Measurements from ENCODE around the gene IL20RB. TPM values are rescaled to one million over a fixed set of nuclear protein-coding genes. Genes with fewer than 3 reads are reported as not detected.

IL20RB gene
- total RNA-seq, 2 donors from 2014 or later, result 3.2 to 4.2 TPM

DNA sequence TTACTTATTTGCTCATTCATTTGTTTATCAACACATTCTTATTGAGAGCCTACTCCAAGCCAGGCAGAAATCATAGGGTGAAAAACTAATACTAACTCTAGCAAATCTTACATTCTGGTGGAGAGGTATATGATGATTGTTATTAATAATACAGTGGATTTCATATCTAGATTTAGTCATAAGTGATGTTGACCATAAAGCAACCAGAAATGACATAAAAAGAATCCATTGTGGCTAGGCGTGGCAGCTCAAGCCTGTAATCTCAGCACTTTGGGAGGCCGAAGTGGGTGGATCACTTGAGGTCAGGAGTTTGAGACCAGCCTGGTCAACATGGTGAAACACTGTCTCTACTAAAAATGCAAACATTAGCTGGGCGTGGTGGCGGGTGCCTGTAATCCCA is 26.2 kb upstream of the IL20RB start:
- Mint-ChIP-seq H3K36me3 (ENCODE audit: low read depth) (peaks cover 5% of the 10 kb centered on the region), H3K4me1 (peaks cover 39% of the 10 kb centered on the region), H3K27me3 (no peaks in the 10 kb centered on the region), H3K4me3 (no peak overlapping the region), H3K27ac (peak overlapping the region; percentile 81)
- no peaks in the 10 kb centered on the region for H3K9me3 ChIP-seq (ENCODE audit: control insufficient read depth, low read length, poor library complexity, severe bottlenecking)
- no peak for DNase-seq
- no peak for ATAC-seq

DNA sequence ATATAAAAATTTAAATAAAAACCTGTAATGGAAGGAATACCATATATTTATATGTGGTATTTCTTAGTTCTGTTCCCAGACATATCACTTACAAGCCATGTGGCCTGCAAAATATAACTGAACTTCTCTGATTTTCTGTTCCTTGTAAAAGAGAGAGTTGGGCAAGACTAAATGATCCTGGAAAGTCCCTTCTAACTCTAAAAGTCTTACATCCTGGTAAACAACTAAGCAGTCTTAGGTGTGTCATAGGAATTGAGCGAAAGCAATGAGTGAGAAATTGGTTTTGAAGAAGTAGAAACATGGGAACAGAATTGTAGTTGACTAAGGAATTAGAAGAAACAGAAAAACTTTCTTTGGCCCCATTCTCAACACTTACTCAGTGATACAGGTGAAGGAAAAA is 25.3 kb upstream of the IL20RB start:
- H3K27ac Mint-ChIP-seq, result peak overlapping the region; percentile 81
- peaks cover 36% of the 10 kb centered on the region for H3K4me1 Mint-ChIP-seq
- peak; percentile 71 for ATAC-seq

DNA sequence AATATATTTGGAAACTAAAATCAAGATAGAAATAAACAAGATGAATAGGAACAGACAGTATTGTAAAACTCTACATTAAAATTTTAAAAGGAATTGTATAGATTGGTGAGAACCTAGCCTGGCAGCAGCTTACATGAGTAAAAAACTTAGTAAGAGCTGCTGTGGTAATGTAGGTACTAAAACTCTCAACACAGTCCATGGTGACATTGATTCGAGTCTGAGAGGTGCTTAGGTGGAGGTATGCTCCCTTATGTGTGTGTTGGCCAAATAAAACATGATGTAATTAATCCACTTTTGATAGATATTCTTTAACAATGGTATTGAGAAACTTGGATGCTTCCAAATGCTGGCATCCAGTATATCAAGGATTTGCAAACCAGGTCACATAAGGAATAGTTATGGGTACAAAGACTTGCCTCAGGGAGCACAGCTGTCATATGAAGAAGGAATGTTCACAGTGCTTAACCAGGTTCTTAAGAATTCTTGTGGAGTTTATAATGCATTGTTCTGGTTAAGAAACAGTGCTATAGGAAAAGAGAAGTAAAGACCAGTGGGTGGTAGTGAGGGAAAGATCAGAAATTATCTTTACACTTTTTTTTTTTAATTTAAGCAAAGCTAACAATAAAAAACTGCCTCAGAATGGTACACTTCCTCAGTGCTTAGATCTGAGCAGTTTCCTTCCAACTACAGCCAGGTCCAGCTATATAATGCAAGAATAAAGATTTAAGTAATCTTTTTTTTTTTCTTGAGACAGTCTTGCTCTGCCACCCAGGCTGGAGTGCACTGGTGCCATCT is 24.6 kb upstream of the IL20RB start:
- no peak overlapping the region for H3K4me3 Mint-ChIP-seq
- no peaks in the 10 kb centered on the region for H3K27me3 Mint-ChIP-seq
- ATAC-seq (peak; percentile 49), DNase-seq (no peak)
- peaks cover 37% of the 10 kb centered on the region for H3K4me1 Mint-ChIP-seq
- peak overlapping the region; percentile 81 for H3K27ac Mint-ChIP-seq
- no peaks in the 10 kb centered on the region for H3K9me3 ChIP-seq (ENCODE audit: control insufficient read depth, low read length, poor library complexity, severe bottlenecking)
- H3K36me3 Mint-ChIP-seq (ENCODE audit: low read depth), result peaks cover 5% of the 10 kb centered on the region

More for the DNA sequence above, 25.3 kb upstream of the IL20RB start:
- Mint-ChIP-seq H3K36me3 (ENCODE audit: low read depth) (peaks cover 5% of the 10 kb centered on the region), H3K27me3 (no peaks in the 10 kb centered on the region), H3K4me3 (no peak overlapping the region)
- H3K9me3 ChIP-seq (ENCODE audit: control insufficient read depth, low read length, poor library complexity, severe bottlenecking), result no peaks in the 10 kb centered on the region
- DNase-seq, result no peak

DNA sequence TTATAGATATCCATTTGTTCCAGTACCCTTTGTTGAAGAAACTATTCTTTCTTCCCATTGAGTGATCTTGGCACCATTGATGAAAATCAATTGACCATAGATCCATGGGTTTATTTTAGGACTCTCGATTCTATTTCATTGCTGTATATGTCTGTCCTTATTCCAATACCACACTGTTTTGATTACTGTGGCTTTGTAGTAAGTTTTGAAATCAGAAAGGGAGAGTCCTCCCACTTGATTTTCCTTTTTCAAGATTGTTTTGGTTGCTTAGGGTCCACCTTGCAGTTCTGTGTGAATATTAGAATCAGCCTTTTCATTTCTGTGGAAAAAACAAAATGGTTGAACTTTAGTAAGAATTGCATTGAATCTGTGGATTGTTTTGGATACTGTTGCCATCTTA is 20.6 kb upstream of the IL20RB start:
- Mint-ChIP-seq H3K27me3 (no peaks in the 10 kb centered on the region), H3K4me3 (no peak overlapping the region)
- no peak for DNase-seq

DNA sequence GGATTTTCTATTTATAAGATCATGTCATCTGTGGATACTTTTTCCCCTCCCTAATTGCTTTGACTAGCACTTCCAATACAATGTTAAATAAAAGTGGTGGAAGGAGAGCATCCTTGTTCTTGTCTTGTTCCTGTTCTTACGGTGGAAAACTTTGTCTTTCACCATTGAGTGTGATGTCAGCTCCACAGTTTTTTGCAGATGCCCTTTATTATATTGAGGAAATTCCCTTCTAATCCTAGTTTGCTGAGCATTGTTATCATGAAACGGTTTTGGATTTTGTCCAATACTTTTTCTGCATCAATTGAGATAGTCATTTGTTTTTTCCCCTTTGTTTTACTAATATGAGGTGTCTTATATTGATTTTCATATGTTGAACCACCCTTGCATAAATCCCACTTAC is 19.9 kb upstream of the IL20RB start:
- peaks cover 4% of the 10 kb centered on the region for H3K36me3 Mint-ChIP-seq (ENCODE audit: low read depth)
- no peaks in the 10 kb centered on the region for H3K9me3 ChIP-seq (ENCODE audit: control insufficient read depth, low read length, poor library complexity, severe bottlenecking)
- no peak overlapping the region for H3K4me3 Mint-ChIP-seq
- no peak for DNase-seq
- peaks cover 43% of the 10 kb centered on the region for H3K4me1 Mint-ChIP-seq
- H3K27me3 Mint-ChIP-seq, result no peaks in the 10 kb centered on the region
- no peak overlapping the region for H3K27ac Mint-ChIP-seq
- ATAC-seq, result no peak

More for the DNA sequence above, 20.6 kb upstream of the IL20RB start:
- H3K4me1 Mint-ChIP-seq, result peaks cover 41% of the 10 kb centered on the region
- no peak for ATAC-seq
- no peak overlapping the region for H3K27ac Mint-ChIP-seq
- H3K9me3 ChIP-seq (ENCODE audit: control insufficient read depth, low read length, poor library complexity, severe bottlenecking), result no peaks in the 10 kb centered on the region
- peaks cover 4% of the 10 kb centered on the region for H3K36me3 Mint-ChIP-seq (ENCODE audit: low read depth)

DNA sequence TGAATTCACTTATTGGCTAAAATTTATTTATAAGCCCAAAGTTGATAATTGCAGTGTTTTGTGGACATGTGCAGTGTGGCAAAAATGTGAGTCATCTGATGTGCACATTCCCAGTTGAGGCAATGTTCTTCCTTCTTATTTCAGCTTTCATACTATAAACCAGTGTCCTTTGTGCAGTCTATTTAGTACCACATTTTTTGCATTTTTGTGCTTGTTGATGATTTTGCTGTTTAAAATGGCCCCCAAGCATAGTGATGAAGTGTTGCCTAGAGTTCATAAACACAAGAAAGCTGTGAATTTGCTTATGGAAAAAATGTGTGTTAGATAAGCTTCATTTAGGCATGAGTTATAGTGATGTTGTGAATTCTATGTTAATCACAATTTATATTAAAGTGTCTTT is 19.4 kb upstream of the IL20RB start:
- H3K36me3 Mint-ChIP-seq (ENCODE audit: low read depth), result peaks cover 4% of the 10 kb centered on the region
- no peak overlapping the region for H3K27ac Mint-ChIP-seq
- ATAC-seq (no peak), DNase-seq (no peak)
- no peaks in the 10 kb centered on the region for H3K9me3 ChIP-seq (ENCODE audit: control insufficient read depth, low read length, poor library complexity, severe bottlenecking)
- no peak overlapping the region for H3K4me3 Mint-ChIP-seq
- peaks cover 43% of the 10 kb centered on the region for H3K4me1 Mint-ChIP-seq
- no peaks in the 10 kb centered on the region for H3K27me3 Mint-ChIP-seq

DNA sequence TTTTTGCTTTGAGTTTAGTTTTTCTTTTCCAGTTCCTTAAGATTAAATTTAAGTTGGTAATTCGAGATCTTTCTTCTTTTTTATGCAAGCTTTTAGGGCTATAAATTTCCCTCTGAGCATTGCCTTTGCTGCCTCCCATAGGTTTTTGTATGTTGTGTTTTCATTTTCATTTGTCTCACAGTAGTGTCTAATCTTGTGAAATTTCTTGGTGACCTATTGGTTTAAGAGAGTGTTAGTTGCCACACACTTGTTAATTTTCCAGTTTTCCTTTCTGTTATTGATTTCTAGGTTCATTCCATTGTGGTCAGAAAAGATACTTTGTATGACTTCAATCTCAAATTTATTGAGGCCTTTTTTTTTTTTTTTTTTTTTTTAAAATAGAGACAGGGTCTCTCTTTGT is 18.3 kb upstream of the IL20RB start:
- H3K36me3 Mint-ChIP-seq (ENCODE audit: low read depth), result peaks cover 5% of the 10 kb centered on the region
- no peak for ATAC-seq

DNA sequence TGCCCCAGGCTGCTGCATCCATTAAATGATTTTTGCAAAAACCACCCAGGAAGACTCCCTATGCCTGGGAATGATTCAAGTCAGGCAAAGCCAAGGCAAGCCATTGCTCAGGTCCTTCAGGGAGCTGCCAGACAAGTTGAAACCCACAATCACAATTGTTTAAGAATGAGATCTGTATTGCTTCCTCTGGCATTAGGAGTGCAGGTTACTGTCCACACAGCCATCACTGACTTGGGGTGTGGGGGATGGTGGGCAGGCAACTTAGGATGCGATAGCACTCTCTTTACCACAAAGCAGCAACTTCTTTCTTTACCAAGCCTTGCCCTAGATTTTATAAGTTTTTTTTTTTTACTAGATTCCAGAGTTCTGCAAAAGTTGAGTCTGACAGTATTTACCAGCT is 15.0 kb upstream of the IL20RB start:
- Mint-ChIP-seq H3K27ac (peak overlapping the region; percentile 45), H3K4me3 (peak overlapping the region; percentile 32)
- peak; percentile 35 for ATAC-seq

More for the DNA sequence above, 18.3 kb upstream of the IL20RB start:
- peak overlapping the region; percentile 85 for H3K27ac Mint-ChIP-seq
- no peak for DNase-seq
- H3K4me3 Mint-ChIP-seq, result peak overlapping the region; percentile 72
- no peaks in the 10 kb centered on the region for H3K27me3 Mint-ChIP-seq
- H3K4me1 Mint-ChIP-seq, result peaks cover 44% of the 10 kb centered on the region
- H3K9me3 ChIP-seq (ENCODE audit: control insufficient read depth, low read length, poor library complexity, severe bottlenecking), result no peaks in the 10 kb centered on the region

DNA sequence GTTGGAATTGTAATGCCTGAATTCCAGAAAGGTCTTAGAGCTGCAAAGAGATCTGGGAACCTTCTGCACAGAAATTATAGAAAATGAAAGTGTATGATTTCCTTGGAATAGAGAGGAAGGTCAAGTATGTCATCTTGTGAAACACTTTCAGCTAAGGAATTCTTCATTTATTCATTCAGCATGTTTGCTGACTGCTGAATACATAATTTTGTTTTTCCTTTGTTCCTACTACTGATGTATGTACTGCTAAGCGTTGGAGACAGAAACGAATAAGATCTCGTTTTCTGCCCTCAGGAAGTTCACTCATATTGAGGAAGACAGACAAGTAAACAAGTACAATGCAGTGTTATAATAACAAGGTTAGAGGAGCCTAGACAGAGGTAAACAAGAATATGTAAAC is 14.3 kb upstream of the IL20RB start:
- Mint-ChIP-seq H3K27ac (peak overlapping the region; percentile 45), H3K4me1 (peaks cover 44% of the 10 kb centered on the region), H3K27me3 (no peaks in the 10 kb centered on the region), H3K36me3 (ENCODE audit: low read depth) (peaks cover 9% of the 10 kb centered on the region), H3K4me3 (peak overlapping the region; percentile 32)
- H3K9me3 ChIP-seq (ENCODE audit: control insufficient read depth, low read length, poor library complexity, severe bottlenecking), result no peaks in the 10 kb centered on the region
- DNase-seq (no peak), ATAC-seq (no peak)

More for the DNA sequence above, 15.0 kb upstream of the IL20RB start:
- no peak for DNase-seq
- no peaks in the 10 kb centered on the region for H3K9me3 ChIP-seq (ENCODE audit: control insufficient read depth, low read length, poor library complexity, severe bottlenecking)
- Mint-ChIP-seq H3K4me1 (peaks cover 48% of the 10 kb centered on the region), H3K36me3 (ENCODE audit: low read depth) (peaks cover 8% of the 10 kb centered on the region), H3K27me3 (no peaks in the 10 kb centered on the region)

DNA sequence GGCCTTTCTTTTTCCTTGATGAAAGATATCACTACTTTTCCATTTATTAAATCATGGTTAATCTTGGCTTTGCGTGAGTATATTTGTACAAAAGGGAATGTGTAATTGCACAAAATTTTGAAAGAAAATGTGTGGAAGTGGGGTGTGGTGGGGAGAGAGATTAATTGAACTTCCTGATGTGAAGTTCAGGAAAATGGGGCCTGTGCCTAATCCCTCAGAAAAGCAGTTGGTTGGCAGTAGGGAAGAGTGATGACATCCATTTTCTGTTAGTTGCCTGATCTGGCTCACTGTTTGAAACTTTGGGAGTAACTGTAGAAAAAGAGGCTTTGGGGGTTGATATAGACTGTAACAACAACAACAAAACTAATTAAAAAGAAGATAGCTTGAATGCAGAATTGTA is 10.8 kb upstream of the IL20RB start:
- no peak overlapping the region for H3K4me3 Mint-ChIP-seq
- peak overlapping the region; percentile 66 for H3K27ac Mint-ChIP-seq
- ATAC-seq (no peak), DNase-seq (no peak)
- peaks cover 35% of the 10 kb centered on the region for H3K4me1 Mint-ChIP-seq
- no peaks in the 10 kb centered on the region for H3K27me3 Mint-ChIP-seq
- peaks cover 9% of the 10 kb centered on the region for H3K36me3 Mint-ChIP-seq (ENCODE audit: low read depth)
- H3K9me3 ChIP-seq (ENCODE audit: control insufficient read depth, low read length, poor library complexity, severe bottlenecking), result no peaks in the 10 kb centered on the region

DNA sequence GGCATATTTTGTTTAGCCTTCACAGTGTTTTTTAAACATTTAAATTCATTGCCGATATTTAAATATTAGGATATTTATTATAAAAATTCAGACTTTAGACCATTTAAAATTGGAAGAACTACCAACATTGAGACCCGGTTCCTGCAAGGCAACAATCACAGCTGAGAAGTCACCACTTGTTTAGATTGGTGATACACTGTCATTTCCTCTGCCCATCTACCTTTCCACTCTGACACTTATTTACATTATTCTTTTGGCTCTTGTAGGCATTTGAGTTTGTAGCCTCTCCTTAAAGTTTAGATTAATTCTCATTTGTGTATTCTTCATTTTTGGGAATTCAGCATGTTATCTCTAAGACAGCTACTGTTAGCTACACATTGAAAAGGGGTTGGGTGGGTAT is 10.3 kb upstream of the IL20RB start:
- no peak overlapping the region for H3K4me3 Mint-ChIP-seq
- H3K27me3 Mint-ChIP-seq, result no peaks in the 10 kb centered on the region
- no peaks in the 10 kb centered on the region for H3K9me3 ChIP-seq (ENCODE audit: control insufficient read depth, low read length, poor library complexity, severe bottlenecking)
- no peak for ATAC-seq
- peaks cover 9% of the 10 kb centered on the region for H3K36me3 Mint-ChIP-seq (ENCODE audit: low read depth)
- H3K4me1 Mint-ChIP-seq, result peaks cover 31% of the 10 kb centered on the region
- no peak for DNase-seq
- peak overlapping the region; percentile 66 for H3K27ac Mint-ChIP-seq

DNA sequence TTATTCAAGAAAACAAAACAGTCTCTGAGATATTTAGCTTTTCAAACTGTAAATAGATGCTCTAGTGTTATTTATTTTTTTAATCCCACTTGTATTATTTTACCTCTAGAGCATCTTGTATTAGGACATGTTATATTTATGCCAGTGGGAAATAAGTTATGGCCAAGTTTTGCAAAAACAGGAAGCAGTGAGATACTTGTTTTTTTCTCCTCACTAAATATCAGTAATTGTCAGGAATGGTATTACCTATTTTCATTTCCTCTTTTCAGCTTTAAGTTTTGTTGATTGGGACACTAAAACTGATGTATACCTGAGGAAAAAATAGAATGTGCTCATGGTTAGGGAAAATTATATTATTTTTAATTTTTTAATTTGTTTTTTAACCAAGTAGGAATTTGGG is 8.6 kb upstream of the IL20RB start:
- Mint-ChIP-seq H3K27ac (no peak overlapping the region), H3K4me3 (no peak overlapping the region), H3K36me3 (ENCODE audit: low read depth) (peaks cover 7% of the 10 kb centered on the region), H3K27me3 (no peaks in the 10 kb centered on the region), H3K4me1 (peaks cover 16% of the 10 kb centered on the region)
- ATAC-seq, result no peak
- H3K9me3 ChIP-seq (ENCODE audit: control insufficient read depth, low read length, poor library complexity, severe bottlenecking), result no peaks in the 10 kb centered on the region
- no peak for DNase-seq

DNA sequence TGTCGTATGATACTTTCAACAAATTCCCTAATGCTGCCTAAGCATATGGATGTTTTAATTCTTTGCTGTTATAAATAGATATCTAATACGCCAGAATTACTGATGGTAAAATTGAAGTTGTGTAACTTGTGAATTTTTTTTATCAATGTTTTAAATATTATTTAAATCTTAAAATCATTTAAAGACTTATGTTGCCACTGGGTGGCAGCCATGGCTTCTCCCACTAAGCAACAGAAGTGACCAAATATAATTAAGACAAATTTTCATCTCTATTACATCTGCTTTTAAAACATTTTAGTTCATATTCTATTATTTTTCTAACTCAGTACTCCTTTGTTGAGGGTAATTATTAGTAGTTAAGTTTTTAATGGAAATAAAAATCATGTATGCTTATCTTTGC is 8.1 kb upstream of the IL20RB start:
- H3K27ac Mint-ChIP-seq, result no peak overlapping the region
- DNase-seq (no peak), ATAC-seq (no peak)
- H3K9me3 ChIP-seq (ENCODE audit: control insufficient read depth, low read length, poor library complexity, severe bottlenecking), result no peaks in the 10 kb centered on the region
- no peaks in the 10 kb centered on the region for H3K27me3 Mint-ChIP-seq
- H3K4me3 Mint-ChIP-seq, result no peak overlapping the region
- H3K4me1 Mint-ChIP-seq, result peaks cover 17% of the 10 kb centered on the region
- H3K36me3 Mint-ChIP-seq (ENCODE audit: low read depth), result peaks cover 7% of the 10 kb centered on the region

DNA sequence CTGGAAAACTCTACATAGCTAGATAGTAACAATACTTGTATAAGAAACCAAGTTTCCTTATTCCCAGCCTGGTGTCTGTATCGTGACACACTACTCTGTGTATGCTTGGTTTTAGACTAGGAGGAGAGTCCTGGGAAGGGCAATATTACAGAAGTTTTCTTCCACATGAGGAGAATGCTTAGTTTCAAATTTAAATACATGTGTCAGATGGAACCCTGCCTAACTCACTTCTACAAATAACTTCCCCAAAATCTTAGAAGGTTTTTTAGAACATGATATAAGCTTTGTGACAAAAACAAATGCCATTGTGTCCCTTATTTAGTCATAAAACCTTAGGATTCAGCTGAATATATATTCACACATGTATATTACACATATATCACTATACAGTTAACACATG is 7.2 kb upstream of the IL20RB start:
- Mint-ChIP-seq H3K4me1 (peaks cover 23% of the 10 kb centered on the region), H3K4me3 (no peak overlapping the region), H3K36me3 (ENCODE audit: low read depth) (peaks cover 6% of the 10 kb centered on the region), H3K27ac (no peak overlapping the region), H3K27me3 (no peaks in the 10 kb centered on the region)
- ATAC-seq (no peak), DNase-seq (no peak)
- no peaks in the 10 kb centered on the region for H3K9me3 ChIP-seq (ENCODE audit: control insufficient read depth, low read length, poor library complexity, severe bottlenecking)
